ENCODE data around the gene SH2B2. TPM values are rescaled to one million over a fixed set of nuclear protein-coding genes. Genes with fewer than 3 reads are reported as not detected.
"Not testable (repeated sequence)": the region's sequence is repeated elsewhere in the genome, so short reads cannot be mapped to it uniquely, and the experiment has no call there.

The SH2B2 gene
- total RNA-seq, 1 experiment from 2014 or later = 12.1 TPM

- H3K4me1 ChIP-seq (replicated peaks; ENCODE audit: insufficient read depth); CTCF ChIA-PET; H3K79me2 ChIP-seq (ENCODE audit: low read depth); intact Hi-C loops (cut with micrococcal nuclease; ENCODE audit: unreplicated experiment); H3K9me3 ChIP-seq (ENCODE audit: insufficient read depth, low read depth); BruUV-seq (replicated peaks); H3K27me3 ChIP-seq (ENCODE audit: insufficient read depth, low read depth); H3K27ac ChIP-seq; DNase-seq; H3K36me3 ChIP-seq (ENCODE audit: low read depth); H3K4me3 ChIP-seq; H3F3A ChIP-seq (ENCODE audit: insufficient read depth, low read depth); H3K4me2 ChIP-seq; H2AFZ ChIP-seq; H3K9me2 ChIP-seq (ENCODE audit: insufficient read depth); H4K20me1 ChIP-seq (ENCODE audit: insufficient read depth): not testable (repeated sequence)
- POLR2A ChIA-PET (ENCODE audit: unreplicated experiment) = interaction anchor here (0.7 kb wide), 1 partner anchor 32 kb away, joined by 9 read pairs; no protein-coding TSS in a partner anchor
Measured at GRCh38 chr7:102330666-102331460, 44.2 kb downstream of the SH2B2 start.

- H3K9me3 ChIP-seq (ENCODE audit: insufficient read depth, low read depth); H3K27ac ChIP-seq; H3K27me3 ChIP-seq (ENCODE audit: insufficient read depth, low read depth); H2AFZ ChIP-seq; CTCF ChIA-PET; H3K9me2 ChIP-seq (ENCODE audit: insufficient read depth); H3K4me1 ChIP-seq (replicated peaks; ENCODE audit: insufficient read depth); H3F3A ChIP-seq (ENCODE audit: insufficient read depth, low read depth); H3K4me2 ChIP-seq; H3K4me3 ChIP-seq; intact Hi-C loops (cut with micrococcal nuclease; ENCODE audit: unreplicated experiment); POLR2A ChIA-PET (ENCODE audit: unreplicated experiment); H3K36me3 ChIP-seq (ENCODE audit: low read depth); BruUV-seq (replicated peaks); H3K79me2 ChIP-seq (ENCODE audit: low read depth); DNase-seq; H4K20me1 ChIP-seq (ENCODE audit: insufficient read depth): not testable (repeated sequence)
Measured at GRCh38 chr7:102335574-102335973, 48.9 kb downstream of the SH2B2 start.

GRCh38 chr7:102337002-102337401, 50.3 kb downstream of the SH2B2 start:
- H3K27ac ChIP-seq; H3K27me3 ChIP-seq (ENCODE audit: insufficient read depth, low read depth); H3F3A ChIP-seq (ENCODE audit: insufficient read depth, low read depth); H3K4me1 ChIP-seq (replicated peaks; ENCODE audit: insufficient read depth); H4K20me1 ChIP-seq (ENCODE audit: insufficient read depth); H3K79me2 ChIP-seq (ENCODE audit: low read depth); intact Hi-C loops (cut with micrococcal nuclease; ENCODE audit: unreplicated experiment); DNase-seq; H2AFZ ChIP-seq; H3K9me2 ChIP-seq (ENCODE audit: insufficient read depth); H3K4me2 ChIP-seq; H3K9me3 ChIP-seq (ENCODE audit: insufficient read depth, low read depth); POLR2A ChIA-PET (ENCODE audit: unreplicated experiment); BruUV-seq (replicated peaks); H3K4me3 ChIP-seq; CTCF ChIA-PET; H3K36me3 ChIP-seq (ENCODE audit: low read depth): not testable (repeated sequence)

- POLR2A ChIA-PET (ENCODE audit: unreplicated experiment); H3K36me3 ChIP-seq (ENCODE audit: low read depth); H3F3A ChIP-seq (ENCODE audit: insufficient read depth, low read depth); H4K20me1 ChIP-seq (ENCODE audit: insufficient read depth); H2AFZ ChIP-seq; H3K79me2 ChIP-seq (ENCODE audit: low read depth); H3K27me3 ChIP-seq (ENCODE audit: insufficient read depth, low read depth); DNase-seq; H3K4me3 ChIP-seq; H3K9me2 ChIP-seq (ENCODE audit: insufficient read depth); BruUV-seq (replicated peaks); H3K4me1 ChIP-seq (replicated peaks; ENCODE audit: insufficient read depth); H3K9me3 ChIP-seq (ENCODE audit: insufficient read depth, low read depth); intact Hi-C loops (cut with micrococcal nuclease; ENCODE audit: unreplicated experiment); H3K4me2 ChIP-seq; CTCF ChIA-PET; H3K27ac ChIP-seq: not testable (repeated sequence)
Measured at GRCh38 chr7:102337420-102337819, 50.8 kb downstream of the SH2B2 start.

- H3K9me2 ChIP-seq (ENCODE audit: insufficient read depth); H3K4me1 ChIP-seq (replicated peaks; ENCODE audit: insufficient read depth); POLR2A ChIA-PET (ENCODE audit: unreplicated experiment); H3K79me2 ChIP-seq (ENCODE audit: low read depth); intact Hi-C loops (cut with micrococcal nuclease; ENCODE audit: unreplicated experiment); H4K20me1 ChIP-seq (ENCODE audit: insufficient read depth); H3K4me2 ChIP-seq; H3K27me3 ChIP-seq (ENCODE audit: insufficient read depth, low read depth); H3K27ac ChIP-seq; H3K9me3 ChIP-seq (ENCODE audit: insufficient read depth, low read depth); H3F3A ChIP-seq (ENCODE audit: insufficient read depth, low read depth); H3K4me3 ChIP-seq; H3K36me3 ChIP-seq (ENCODE audit: low read depth); BruUV-seq (replicated peaks); H2AFZ ChIP-seq; CTCF ChIA-PET; DNase-seq: not testable (repeated sequence)
Measured at GRCh38 chr7:102340599-102341368, 54.1 kb downstream of the SH2B2 start.

- H3K9me3 ChIP-seq (ENCODE audit: insufficient read depth, low read depth); CTCF ChIA-PET; H3K27ac ChIP-seq; H3K4me2 ChIP-seq; H4K20me1 ChIP-seq (ENCODE audit: insufficient read depth); H3K9me2 ChIP-seq (ENCODE audit: insufficient read depth); H3K36me3 ChIP-seq (ENCODE audit: low read depth); intact Hi-C loops (cut with micrococcal nuclease; ENCODE audit: unreplicated experiment); H3K4me3 ChIP-seq; H3K79me2 ChIP-seq (ENCODE audit: low read depth); H2AFZ ChIP-seq; BruUV-seq (replicated peaks); DNase-seq; H3F3A ChIP-seq (ENCODE audit: insufficient read depth, low read depth); H3K27me3 ChIP-seq (ENCODE audit: insufficient read depth, low read depth); H3K4me1 ChIP-seq (replicated peaks; ENCODE audit: insufficient read depth); POLR2A ChIA-PET (ENCODE audit: unreplicated experiment): not testable (repeated sequence)
Measured at GRCh38 chr7:102346983-102347382, 60.3 kb downstream of the SH2B2 start.

- H3K36me3 ChIP-seq (ENCODE audit: low read depth); intact Hi-C loops (cut with micrococcal nuclease; ENCODE audit: unreplicated experiment); H4K20me1 ChIP-seq (ENCODE audit: insufficient read depth); BruUV-seq (replicated peaks); H2AFZ ChIP-seq; POLR2A ChIA-PET (ENCODE audit: unreplicated experiment); H3K4me1 ChIP-seq (replicated peaks; ENCODE audit: insufficient read depth); H3K9me3 ChIP-seq (ENCODE audit: insufficient read depth, low read depth); H3K4me2 ChIP-seq; DNase-seq; H3K9me2 ChIP-seq (ENCODE audit: insufficient read depth); H3K4me3 ChIP-seq; CTCF ChIA-PET; H3K79me2 ChIP-seq (ENCODE audit: low read depth); H3F3A ChIP-seq (ENCODE audit: insufficient read depth, low read depth); H3K27me3 ChIP-seq (ENCODE audit: insufficient read depth, low read depth); H3K27ac ChIP-seq: not testable (repeated sequence)
Measured at GRCh38 chr7:102356344-102356743, 69.7 kb downstream of the SH2B2 start, which contains the start of gene SPDYE6. SPDYE6 (minus strand) TSS chr7:102356444; CDS start chr7:102356023, 421 bp downstream.

Data from PC-9 (cell line).